HG03097 (cell line): ENCODE results near the gene SERINC2.

Source experiments
- ATAC-seq: cut with Tn5 transposase; IDR thresholded peaks from one replicate; pipeline ENCODE4 v1.9.1; 2021; ENCODE audit not compliant: unreplicated experiment, low FRiP score

SERINC2 gene

DNA sequence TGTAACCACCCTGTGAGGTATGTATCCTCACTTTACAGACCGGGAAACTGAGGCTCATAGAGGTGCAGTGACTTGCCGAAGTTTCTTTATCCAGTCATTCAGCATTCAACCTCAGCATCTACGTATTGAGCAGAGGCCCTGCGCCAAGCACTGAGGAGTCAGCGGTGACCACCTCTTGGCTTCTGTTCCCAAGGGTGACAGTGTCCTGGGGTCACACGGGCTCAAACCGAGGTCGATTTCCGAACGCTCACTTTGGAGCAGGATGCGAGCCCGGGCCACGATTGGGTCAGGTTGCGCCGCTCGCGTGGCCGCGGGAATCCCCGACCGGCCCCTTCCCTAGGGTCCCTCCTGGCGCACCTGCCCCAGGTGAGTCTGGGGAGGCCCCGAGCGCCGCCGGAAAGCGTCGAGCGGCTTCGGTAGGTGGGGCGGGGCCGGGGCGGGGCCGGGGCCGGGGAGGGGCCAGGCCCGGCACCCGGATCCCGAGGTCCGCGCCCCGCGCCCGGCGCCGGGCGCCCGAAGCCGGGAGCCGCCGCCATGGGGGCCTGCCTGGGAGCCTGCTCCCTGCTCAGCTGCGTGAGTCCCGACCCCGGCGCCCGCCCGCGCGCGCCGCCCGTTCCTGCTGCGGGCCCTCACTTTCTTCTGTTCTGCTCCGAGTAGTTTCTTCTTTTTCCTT, at the start of gene SERINC2:
Gene SERINC2, plus strand, starts transcription at position 482 of the 673 bp plus-strand sequence. Its CDS starts 53 bp downstream, at position 535.
- ATAC-seq = no peak

DNA sequence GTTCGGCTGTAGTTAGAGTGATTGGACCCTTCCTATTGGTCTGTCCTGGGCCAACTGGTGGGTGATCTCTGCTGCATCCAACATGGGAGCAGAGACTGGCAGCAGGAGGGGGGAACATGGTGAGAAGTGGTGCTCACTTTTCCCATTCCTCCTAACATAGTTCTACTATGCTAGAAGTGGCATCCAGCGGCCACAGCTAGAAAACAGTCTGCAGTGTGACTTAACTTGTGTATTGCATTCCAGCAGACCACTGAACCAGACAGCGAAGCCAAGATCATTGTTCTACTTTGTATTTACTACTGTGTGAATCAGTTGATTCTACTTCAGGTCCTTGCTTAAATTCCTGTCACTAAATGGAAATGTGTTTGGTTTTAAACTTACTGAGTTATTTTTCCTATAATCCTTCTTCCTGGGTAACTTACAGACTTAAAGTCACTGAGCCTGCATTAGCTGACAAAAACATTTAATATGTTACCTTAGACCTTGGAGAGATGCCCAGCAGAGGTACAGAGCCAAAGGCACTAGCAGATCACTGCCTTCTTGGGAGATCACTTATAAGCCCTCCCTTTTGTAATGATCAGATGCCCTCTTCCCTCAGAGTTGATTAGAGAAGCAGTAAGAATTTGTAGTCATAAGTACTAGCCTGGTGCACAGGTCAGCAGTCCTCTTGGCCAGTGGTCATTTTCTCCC, 48.3 kb upstream of the SERINC2 start:
- no peak for ATAC-seq

- ATAC-seq = no peak
Measured at GRCh38 chr1:31366796-31367195, 46.2 kb upstream of the SERINC2 start.

DNA sequence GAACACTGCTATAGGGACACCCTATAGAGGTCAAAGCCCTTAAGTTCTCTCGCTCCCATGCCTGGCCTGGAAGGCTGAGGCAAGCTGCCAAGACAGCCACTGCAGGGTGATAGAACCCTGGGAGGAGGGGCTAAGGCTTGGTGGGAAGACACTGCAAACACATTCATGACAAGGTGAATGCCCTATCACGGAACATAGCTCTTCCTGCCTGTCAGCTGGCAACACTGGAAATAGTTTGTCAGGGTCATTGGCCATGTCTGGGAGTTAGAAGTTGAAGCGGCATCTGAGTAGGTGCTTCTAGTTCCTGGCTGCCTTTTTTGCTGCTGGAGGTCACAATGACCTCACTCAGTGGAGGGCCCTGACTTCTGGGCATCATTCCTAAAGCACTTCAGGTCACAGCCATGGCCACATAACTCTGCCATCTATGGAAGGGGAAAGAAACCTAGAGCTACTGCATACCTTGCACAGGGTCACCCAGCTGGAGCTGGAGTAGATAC, 44.4 kb upstream of the SERINC2 start:
- ATAC-seq = no peak

- ATAC-seq = no peak
Measured at GRCh38 chr1:31370021-31370420, 43.0 kb upstream of the SERINC2 start.

DNA sequence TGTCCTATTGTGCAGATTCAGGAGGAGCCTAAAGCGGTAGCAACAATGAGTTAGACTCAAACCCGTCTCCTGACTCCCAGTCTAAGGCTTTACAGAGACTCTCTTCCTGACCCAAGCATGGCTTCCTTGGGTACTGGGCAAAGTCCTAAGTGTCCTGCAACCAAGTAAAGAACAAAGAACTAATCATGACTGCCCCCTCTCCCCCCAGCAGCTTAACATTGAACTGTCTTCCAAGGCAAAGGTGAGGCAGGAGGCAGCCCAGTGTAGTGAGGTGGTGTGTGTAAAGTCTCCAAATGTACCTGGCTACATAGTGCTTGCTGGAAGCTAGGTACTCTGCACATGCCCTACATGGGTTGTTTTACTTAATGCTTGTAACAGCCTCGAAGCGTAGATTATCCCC, 42.4 kb upstream of the SERINC2 start:
- no peak for ATAC-seq

- no peak for ATAC-seq
Measured at GRCh38 chr1:31371121-31371959, 41.7 kb upstream of the SERINC2 start.

DNA sequence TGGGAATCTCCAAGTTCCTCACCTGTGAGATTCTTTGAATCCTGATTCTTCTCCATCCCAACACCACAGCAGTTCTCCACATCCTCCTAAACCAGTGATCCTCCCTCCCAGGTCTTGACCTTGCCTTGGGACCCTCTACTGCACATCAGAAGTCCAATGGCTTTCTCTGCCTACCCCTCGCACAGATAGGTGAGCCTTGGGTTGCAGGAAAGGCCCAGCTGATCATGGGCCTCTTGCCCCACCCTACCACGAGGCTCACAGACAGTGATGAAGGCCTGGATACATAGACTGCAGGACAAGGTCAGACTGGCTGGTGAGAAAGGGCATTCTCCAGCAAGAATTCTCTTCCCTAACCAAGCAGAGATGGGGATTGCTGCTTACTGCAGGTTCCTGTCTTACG, 41.0 kb upstream of the SERINC2 start:
- ATAC-seq = no peak

DNA sequence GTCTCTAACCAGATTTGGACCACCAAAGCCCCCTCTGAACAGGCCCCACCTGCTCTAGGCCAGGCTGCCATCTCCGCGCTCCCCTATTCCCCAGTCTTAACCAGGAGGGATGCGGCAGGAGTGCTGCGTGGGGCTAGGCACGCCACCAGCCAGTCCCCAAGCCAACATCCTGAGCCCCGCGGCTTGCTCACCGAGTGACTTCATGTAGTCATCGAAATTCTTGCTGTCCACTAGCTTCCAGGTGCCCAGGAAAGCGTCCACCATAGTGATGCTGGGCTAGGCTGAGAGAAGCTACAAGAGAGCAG, 40.3 kb upstream of the SERINC2 start:
- no peak for ATAC-seq

- no peak for ATAC-seq
Measured at GRCh38 chr1:31373056-31373896, 39.7 kb upstream of the SERINC2 start, which contains the start of gene FABP3. TSS of gene FABP3 (minus strand) at chr1:31373076. CDS start at chr1:31373014, 62 bp downstream.

GRCh38 chr1:31373897-31374486, 39.0 kb upstream of the SERINC2 start:
- ATAC-seq = no peak

- ATAC-seq = no peak
Measured at GRCh38 chr1:31374511-31375196, 38.4 kb upstream of the SERINC2 start.

DNA sequence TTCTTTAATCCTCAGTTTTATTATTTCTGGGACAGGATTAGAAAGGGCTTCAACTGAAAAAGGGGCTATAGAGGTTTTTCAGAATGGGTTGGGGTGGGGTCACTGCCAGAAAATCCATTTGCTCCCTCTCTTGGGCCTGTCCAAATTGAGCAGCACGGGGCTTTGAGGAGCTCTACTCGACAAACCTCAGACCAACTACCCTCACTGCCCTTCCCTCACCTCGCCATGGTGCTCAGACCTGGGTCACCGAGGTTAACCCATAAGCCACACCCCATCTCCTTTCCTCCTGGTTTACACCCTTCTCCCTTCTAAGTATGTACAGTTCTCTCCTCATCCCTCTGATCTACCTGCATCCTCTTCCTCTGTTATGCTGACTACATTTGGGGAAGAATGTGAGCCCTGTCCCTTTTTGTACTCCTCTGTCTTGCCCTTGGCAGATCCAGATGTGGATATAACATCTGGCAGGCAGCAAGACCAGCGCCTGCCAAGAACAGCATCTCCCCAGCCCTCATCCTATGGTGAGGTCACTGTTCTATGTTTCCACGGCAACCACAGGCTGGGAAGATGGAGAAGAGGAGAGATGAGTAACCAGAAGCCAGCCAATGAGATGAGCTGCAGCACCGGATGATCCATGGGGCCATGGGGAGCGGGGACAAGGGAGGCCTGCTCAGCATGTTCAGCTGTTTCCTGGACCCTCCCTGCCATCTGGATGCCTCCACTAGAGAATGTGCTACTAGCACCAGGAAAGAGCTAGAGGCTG, 36.5 kb upstream of the SERINC2 start:
- ATAC-seq = no peak

DNA sequence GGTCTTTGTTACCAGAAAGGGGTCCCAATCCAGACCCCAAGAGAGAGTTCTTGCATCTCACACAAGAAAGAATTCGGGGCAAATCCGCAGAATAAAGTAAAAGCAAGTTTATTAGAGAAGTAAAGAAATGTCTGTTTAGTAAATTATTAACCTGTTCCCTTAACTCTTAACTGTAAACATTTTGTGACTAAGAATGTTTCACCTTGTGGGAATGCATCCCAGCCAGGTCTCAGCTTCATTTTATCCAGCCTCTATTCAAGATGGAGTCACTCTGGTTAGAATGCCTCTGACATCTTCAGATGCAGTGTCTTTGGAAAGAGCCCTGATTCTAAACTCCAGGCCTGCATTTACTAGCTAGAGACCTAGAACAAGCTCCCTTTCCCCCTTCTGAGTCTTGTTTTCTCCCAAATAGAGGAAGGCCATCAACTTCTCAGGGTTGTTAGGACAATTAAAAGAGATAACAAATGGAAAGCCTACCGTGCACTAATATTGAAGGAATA, 35.6 kb upstream of the SERINC2 start:
- no peak for ATAC-seq

DNA sequence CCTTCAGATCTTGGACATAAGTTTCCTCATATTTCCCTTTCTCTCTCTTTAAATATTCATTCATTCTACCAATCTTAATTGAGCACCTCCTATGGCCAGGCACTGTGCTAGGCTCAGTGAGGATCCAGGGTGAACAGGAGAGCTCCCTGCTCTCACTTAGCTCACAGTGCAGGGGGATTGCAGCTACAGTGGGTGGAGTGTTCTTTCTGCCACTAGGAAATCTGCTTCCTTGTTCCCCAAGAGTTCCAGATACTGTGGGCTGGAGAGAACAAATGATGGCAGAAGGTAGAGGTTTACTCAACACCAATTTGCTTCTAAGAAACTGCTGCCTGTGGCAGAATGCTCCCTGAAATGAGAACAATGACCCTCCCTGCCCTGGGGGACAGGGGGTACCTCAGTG, 35.0 kb upstream of the SERINC2 start:
- ATAC-seq = no peak

- ATAC-seq = no peak
Measured at GRCh38 chr1:31380181-31380580, 32.8 kb upstream of the SERINC2 start.

DNA sequence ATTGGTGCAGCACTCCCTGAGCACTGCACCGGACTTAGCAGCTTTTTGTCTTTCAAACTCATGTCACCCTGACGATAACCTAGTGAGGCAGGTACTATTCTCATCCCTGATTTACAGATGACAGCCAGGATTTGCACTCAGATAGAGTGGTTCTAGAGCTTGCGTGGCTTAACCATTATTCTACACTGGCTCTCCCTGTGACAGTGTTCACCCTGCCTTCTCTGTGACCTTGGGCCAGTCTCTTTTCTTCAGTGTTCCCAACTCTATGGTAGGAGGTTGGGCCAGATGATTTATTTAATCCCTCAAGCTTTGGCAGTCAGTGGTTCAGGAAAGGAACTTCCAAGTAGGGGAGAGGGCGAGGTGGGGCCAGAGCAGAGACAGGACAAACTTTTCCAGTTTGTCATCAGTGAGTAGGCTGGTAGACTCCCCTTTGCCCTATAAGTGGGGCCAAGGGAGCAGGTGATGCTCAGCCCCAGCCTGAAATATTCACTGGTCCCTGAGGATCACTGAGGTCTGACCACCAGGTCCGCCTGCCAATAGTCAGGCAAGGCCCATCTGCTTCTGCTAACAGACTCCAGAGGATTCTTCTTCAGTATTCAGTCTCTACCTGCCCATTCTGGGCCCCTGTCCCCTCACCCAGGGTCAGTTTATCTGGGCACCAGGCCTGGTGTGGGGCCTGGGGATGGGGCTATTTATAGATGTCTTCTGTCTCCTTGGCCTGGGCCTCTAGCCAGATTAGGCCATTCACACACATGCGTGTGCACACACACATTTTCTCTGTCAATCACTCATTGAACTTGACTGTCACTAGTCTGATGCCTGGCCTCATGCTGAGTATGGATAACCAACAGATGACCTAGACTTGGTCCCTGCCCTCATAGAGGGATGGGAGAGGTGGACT, 31.4 kb upstream of the SERINC2 start:
- ATAC-seq = no peak
